OCI-M2 (cell line): ENCODE results near the gene KBTBD13.
A peak's percentile ranks its signal among the peaks of the same experiment; 100 is the strongest.

Experiments used
- DNase-seq: peaks from one replicate; lab custom pipeline; 2025; ENCODE audit not compliant: unreplicated experiment; lab: John Stamatoyannopoulos, UW

KBTBD13 gene

DNA sequence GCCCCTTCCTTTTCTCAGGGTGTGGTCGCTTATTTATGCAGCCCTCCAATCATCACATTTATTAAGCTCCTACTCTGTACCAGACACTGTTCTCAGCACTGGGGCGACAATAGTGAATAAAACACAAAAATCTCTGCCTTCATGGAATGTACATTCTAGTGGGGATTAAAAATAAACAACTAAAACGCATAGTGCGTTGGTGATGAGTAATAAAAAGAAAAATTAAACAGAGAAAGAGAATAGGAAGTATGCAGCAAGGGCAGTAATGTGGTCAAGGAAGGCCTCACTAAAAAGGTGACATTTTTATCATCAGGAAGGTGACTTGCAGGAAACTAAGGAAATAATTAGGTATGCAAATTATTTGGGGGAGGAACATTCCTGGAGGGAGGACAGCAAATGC is 26.3 kb upstream of the KBTBD13 start:
- no peak for DNase-seq

GRCh38 chr15:65051266-65051665 is 25.3 kb upstream of the KBTBD13 start:
- no peak for DNase-seq

GRCh38 chr15:65052956-65053355 is 23.6 kb upstream of the KBTBD13 start:
- DNase-seq: no peak

GRCh38 chr15:65054333-65055200 is 22.0 kb upstream of the KBTBD13 start:
- peak; percentile 19 for DNase-seq

DNA sequence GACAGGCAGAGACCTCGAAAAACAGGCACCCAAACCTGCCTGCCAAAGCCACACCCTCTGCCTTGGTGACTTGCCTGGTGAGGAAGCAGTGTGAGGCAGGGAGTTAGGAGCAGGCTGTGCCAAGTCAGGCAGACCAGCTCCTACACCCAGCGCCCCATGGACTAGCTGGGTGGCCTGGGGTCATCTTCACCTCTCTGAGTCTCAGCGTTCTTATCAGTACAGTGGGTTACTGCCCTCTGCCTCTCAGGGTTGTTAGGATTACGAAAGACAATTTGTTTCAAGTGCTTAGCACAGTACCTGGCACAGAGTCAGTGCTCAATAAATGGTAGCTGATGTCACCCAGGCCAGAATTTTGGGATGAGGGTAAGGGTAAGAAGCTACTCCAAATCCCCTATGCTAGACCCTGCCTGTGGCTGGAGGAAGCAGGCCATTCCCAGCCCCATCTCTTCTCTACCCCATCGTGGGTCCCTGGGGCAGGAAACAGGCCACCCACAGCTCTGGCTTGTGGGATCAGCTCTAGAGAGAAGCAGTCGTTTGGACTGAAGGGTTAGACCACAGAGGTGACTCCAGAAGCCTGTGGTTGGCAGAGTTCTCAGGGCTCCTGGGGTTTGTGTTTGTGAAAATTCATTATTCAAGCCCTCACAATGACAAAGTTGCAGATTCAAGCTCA is 21.2 kb upstream of the KBTBD13 start:
- DNase-seq: no peak

DNA sequence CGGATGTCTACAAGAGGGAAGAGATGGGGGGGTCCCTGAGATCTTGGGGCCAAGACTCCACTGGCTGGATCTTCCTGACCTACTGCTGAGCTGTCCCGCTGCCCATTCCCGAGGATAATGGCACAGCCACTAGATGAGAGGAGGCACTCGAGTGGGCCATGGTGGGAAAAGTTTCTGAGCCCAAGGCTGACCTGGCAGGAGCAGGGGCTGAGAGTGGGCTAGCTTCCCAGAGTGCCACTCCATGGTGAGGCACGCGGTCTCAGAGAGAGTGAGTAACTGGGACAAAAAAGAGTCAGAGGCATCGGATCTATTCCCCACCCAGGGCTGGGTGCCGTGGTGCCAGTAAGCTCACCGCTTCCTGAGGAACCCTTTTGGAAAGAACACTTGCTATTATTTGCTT is 20.4 kb upstream of the KBTBD13 start:
- DNase-seq: no peak

- DNase-seq: no peak
These were observed 19.5 kb upstream of the KBTBD13 start for GRCh38 chr15:65056868-65057548.

GRCh38 chr15:65057549-65057940 is 19.0 kb upstream of the KBTBD13 start:
- DNase-seq: no peak

- DNase-seq: no peak
These were observed 17.9 kb upstream of the KBTBD13 start for GRCh38 chr15:65058394-65059368.

DNA sequence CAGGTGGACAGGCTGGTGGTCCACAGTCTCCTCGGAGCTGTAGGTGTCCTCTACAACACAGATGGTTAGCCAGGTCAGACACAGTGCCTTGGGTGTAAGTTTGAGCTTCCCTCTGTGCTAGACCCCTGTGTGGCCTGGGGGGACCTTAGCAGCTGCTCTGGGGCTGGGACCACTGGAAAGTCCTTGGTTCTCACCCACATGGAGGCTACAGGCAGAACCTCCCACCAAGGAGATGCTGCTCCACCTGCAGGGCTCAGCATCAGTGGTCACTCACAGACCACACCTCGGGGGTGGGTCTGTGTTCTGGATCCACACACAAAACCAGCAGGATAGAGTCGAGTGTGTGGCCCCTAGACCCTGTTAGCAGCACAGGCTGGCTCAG is 17.2 kb upstream of the KBTBD13 start:
- no peak for DNase-seq

DNA sequence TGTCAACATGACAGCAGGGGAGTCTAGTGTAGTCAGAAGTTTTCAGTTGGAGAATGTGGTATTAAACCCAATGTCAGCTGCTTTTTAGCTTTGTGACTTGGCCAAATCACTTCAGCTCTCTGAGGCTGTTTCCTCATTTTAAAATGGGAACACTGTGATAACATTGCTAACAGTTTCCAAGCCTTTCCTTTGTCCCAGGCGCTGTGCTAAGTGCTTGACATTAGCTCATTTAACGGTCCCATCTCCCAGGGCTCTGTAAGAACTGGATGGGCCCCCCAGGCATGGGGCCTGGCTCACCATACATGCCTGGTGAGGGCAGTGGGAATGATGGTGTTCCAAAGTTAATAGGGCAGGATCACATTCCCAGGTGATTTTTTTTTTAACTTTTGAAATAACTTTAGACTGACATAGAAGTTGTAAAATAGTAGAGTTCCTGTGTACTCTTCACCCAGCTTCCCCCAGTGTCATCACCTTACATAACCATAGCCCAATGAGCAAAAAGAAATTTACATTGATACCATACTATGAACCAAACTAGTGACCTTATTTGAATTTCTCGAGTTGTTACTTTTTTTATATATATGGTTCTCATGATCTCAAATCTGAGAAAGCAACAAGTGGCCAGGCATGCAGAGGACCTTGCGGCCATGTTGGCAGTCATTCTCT is 16.5 kb upstream of the KBTBD13 start:
- no peak for DNase-seq

- no peak for DNase-seq
These were observed 15.7 kb upstream of the KBTBD13 start for GRCh38 chr15:65060641-65061397.

DNA sequence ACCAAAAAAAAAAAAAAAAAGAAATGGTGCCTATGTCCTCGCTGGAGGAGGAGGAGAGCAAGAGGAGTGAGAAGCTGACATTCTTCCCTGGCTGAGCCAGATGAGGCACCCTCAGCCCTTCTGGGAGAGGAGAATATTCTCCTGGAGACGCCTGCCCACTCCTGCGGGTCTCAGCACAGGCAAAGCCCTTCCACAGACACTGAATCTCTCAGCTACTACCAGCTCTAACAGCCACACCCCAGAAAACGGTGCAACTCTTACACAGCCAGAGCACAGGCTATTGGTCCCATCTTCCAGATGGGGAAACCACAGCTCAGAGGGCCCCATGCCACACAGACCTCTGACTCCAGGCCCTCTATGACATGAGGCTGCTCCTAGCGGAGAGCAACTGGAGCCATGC is 14.5 kb upstream of the KBTBD13 start:
- no peak for DNase-seq

DNA sequence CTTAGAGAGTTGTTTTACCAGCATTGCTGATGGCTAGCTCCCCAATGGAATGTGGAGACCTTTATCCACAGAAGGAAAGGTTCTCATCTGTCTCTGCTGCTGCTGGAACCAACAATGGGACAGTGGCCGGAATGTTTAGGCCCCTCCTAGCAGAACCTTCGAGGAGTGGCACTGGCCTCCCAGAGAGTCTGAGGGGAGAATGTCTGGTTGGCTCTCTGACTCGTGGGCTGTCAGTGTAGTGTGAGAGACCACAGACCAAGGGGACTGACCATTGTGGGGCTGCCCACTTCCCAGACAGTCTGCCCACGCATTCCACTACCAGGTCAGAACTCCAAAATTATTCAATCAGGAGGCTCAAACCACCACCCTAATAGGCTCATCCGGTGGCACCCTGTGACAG is 13.8 kb upstream of the KBTBD13 start:
- no peak for DNase-seq

GRCh38 chr15:65066001-65066634 is 10.4 kb upstream of the KBTBD13 start:
- DNase-seq: no peak

DNA sequence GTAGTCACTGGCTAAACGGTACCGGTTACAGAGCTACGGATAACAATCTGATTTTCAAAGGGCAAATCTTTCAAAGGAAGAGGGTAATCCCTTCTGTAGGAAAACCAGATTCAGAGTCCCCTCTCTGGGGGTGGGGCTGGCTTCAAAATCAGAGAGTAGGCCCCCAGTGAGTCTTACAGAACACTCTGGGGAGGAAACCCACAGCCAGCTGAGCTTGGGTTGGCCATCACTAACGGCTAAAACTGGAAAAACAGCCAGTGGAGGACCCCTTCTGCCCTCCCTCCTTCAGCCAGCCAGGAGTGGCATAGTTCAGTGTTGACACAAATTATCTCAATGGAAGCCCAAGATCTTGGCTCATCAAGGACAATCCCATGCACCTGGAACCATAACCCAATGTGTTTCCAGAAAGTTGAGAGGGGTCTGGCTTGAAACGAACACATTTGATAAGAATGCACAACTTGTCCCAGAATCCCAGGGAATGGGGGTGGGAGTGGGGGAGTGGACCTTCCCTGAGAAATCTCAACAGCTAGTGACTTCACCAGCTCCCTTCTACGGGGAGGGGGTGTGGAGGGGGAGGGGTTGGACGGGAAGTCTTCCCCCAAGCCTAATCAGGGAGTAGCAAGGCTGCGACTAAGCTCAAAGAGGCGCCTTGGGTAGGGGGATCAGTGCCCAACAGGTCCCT is 9.8 kb upstream of the KBTBD13 start:
- no peak for DNase-seq

- DNase-seq: no peak
These were observed 9.3 kb upstream of the KBTBD13 start for GRCh38 chr15:65067317-65067644.

GRCh38 chr15:65067645-65068402 is 8.7 kb upstream of the KBTBD13 start, which contains the start of gene RASL12:
TSS of gene RASL12 (minus strand) at chr15:65067991. CDS start at chr15:65067835, 156 bp downstream.
- no peak for DNase-seq
